ENCODE results near the gene PTPRN2. TPM values are rescaled to one million over a fixed set of nuclear protein-coding genes. Genes with fewer than 3 reads are reported as not detected.

The PTPRN2 gene
- total and polyA plus RNA-seq, 8 donors, result 4.9 to 136 (median 46.8) TPM

- Histone ChIP-seq H3K4me1 (no peaks in the 10 kb centered on the region), H3K9me3 (no peaks in the 10 kb centered on the region), H3K36me3 (no peaks in the 10 kb centered on the region), H3K4me3 (no peak overlapping the region), H3K27ac (no peak overlapping the region), H3K27me3 (peaks cover 0 to 6% (median 0%) of the 10 kb centered on the region in 3 donors)
- no peak for TF ChIP-seq POLR2AphosphoS5 (IDR thresholded peaks at IDR 0.05)
- TF ChIP-seq, protein P1, sequence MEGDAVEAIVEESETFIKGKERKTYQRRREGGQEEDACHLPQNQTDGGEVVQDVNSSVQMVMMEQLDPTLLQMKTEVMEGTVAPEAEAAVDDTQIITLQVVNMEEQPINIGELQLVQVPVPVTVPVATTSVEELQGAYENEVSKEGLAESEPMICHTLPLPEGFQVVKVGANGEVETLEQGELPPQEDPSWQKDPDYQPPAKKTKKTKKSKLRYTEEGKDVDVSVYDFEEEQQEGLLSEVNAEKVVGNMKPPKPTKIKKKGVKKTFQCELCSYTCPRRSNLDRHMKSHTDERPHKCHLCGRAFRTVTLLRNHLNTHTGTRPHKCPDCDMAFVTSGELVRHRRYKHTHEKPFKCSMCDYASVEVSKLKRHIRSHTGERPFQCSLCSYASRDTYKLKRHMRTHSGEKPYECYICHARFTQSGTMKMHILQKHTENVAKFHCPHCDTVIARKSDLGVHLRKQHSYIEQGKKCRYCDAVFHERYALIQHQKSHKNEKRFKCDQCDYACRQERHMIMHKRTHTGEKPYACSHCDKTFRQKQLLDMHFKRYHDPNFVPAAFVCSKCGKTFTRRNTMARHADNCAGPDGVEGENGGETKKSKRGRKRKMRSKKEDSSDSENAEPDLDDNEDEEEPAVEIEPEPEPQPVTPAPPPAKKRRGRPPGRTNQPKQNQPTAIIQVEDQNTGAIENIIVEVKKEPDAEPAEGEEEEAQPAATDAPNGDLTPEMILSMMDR (IDR thresholded peaks at IDR 0.05), result no peak
- no peak for TF ChIP-seq POLR2A (IDR thresholded peaks at IDR 0.05)
- 91 to 93% (median 91%) methylated on average over 14 to 18 of the region's 18 CpGs for WGBS, 5 donors
- intact Hi-C loops (cut with DNase I; ENCODE audit: low total_unique reads), result no loop called here
- no peak for DNase-seq
Measured at GRCh38 chr7:158072991-158073730, 514.5 kb downstream of the PTPRN2 start.

DNA sequence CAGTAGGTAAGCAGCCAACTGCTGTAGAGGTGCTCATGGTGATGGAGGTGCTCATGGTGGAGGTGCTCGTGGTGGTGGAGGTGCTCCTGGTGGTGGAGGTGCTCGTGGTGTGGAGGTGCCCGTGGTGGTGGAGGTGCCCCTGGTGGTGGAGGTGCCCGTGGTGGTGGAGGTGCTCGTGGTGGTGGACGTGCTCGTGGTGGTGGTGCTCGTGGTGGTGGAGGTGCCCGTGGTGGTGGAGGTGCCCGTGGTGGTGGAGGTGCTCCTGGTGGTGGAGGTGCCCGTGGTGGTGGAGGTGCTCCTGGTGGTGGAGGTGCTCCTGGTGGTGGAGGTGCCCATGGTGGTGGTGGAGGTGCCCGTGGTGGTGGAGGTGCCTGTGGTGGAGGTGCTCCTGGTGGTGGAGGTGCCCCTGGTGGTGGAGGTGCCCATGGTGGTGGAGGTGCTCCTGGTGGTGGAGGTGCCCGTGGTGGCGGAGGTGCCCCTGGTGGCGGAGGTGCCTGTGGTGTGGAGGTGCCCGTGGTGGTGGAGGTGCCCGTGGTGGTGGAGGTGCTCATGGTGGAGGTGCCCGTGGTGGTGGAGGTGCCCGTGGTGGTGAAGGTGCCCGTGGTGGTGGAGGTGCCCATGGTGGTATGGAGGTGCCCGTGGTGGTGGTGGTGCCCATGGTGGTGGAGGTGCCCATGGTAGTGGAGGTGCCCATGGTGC is 517.3 kb downstream of the PTPRN2 start:
- Histone ChIP-seq H3K4me3 (no peak overlapping the region), H3K9me3 (no peaks in the 10 kb centered on the region), H3K27ac (no peak overlapping the region), H3K27me3 (peaks cover 0 to 5% (median 0%) of the 10 kb centered on the region in 3 donors), H3K4me1 (no peaks in the 10 kb centered on the region), H3K36me3 (no peaks in the 10 kb centered on the region)
- intact Hi-C loops (cut with DNase I; ENCODE audit: low total_unique reads), result no loop called here
- TF ChIP-seq EP300 (IDR thresholded peaks at IDR 0.05) (no peak), POLR2A (IDR thresholded peaks at IDR 0.05) (no peak), POLR2AphosphoS5 (IDR thresholded peaks at IDR 0.05) (no peak)
- TF ChIP-seq, protein P1 (IDR thresholded peaks at IDR 0.05), result no peak
- DNase-seq, result no peak
- WGBS, 5 donors, result 84 to 96% (median 89%) methylated on average over 16 to 21 of the region's 21 CpGs

DNA sequence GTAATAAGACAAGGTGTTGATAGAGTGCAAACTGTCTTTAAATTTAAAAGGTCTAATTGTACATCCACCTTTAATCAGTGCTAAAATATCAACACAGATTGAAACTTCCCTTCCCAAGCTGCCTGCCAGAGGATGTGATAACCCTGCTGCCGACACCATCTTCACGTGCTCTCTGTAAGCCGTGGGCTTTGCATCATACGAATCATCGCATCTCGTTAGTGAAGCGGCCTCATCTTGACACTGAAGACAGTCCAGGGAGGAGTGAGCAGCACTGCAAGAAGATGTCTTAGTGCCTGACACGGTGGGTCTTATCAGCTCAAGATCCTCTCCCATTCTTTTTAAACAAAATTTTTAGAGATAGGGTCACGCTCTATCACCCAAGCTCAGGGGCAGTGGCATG is 518.8 kb downstream of the PTPRN2 start:
- Histone ChIP-seq H3K9me3 (no peaks in the 10 kb centered on the region), H3K27ac (no peak overlapping the region), H3K4me3 (no peak overlapping the region), H3K27me3 (no peaks in the 10 kb centered on the region), H3K4me1 (no peaks in the 10 kb centered on the region), H3K36me3 (no peaks in the 10 kb centered on the region)
- TF ChIP-seq POLR2A (IDR thresholded peaks at IDR 0.05) (no peak), EP300 (IDR thresholded peaks at IDR 0.05) (no peak), POLR2AphosphoS5 (IDR thresholded peaks at IDR 0.05) (no peak)
- TF ChIP-seq, protein P1 (IDR thresholded peaks at IDR 0.05), result no peak
- DNase-seq, result no peak
- WGBS, 5 donors, result 92 to 95% (median 94%) methylated on average over 9 of the region's 9 CpGs
- intact Hi-C loops (cut with DNase I; ENCODE audit: low total_unique reads), result no loop called here

DNA sequence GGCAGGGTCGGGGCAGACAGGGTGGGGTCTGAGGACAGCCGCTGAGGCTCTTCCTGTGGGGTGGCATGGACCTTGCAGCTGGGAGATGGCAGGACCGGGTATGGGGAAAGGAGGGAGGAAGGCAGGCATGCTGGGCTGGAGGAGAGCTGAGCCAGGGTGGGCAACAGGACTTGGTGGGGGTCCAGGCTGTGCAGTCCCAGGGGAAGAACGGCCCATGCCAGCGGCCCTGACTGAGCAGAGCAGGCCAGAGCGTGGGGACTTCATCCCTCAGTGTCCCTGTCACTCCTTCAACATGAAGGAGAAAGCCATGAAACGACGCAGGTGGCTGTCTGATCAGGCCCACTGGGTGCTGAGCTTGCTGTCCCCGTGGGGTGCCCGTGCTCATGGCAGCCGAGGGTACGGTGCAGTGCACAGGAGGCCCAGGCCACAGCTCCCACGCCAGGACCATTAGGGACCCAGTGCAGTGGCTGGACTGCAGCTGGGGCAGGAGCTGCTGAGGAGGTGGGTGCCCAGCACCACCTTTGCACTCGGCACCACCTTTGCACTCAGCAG is 519.6 kb downstream of the PTPRN2 start:
- H3K9me3 ChIP-seq, result peaks cover 0 to 4% (median under 1%) of the 10 kb centered on the region in 4 donors
- no peak overlapping the region for H3K27ac ChIP-seq
- H3K4me1 ChIP-seq, result no peaks in the 10 kb centered on the region
- no peak for TF ChIP-seq POLR2AphosphoS5 (IDR thresholded peaks at IDR 0.05)
- TF ChIP-seq POLR2A (IDR thresholded peaks at IDR 0.05), result no peak
- no peak for TF ChIP-seq EP300 (IDR thresholded peaks at IDR 0.05)
- TF ChIP-seq, protein P1 (IDR thresholded peaks at IDR 0.05), result no peak
- no peak overlapping the region for H3K4me3 ChIP-seq
- DNase-seq, result no peak
- WGBS, 5 donors, result 80 to 94% (median 90%) methylated on average over 9 to 14 of the region's 14 CpGs
- H3K36me3 ChIP-seq, result no peaks in the 10 kb centered on the region
- intact Hi-C loops (cut with DNase I; ENCODE audit: low total_unique reads), result no loop called here
- H3K27me3 ChIP-seq, result no peaks in the 10 kb centered on the region
